Activated CD4-positive, alpha-beta T cell treated with anti-CD3 and anti-CD28 coated beads for 48 hours (primary cell): ENCODE results near the gene TTF2.

Experiments used
- DNase-seq: peaks from one replicate; pipeline ENCODE4 v3.0.0-alpha.2; 2020

TTF2 gene

GRCh38 chr1:117122330-117123025 lies 62.4 kb downstream of the TTF2 start:
- DNase-seq, result no peak

- no peak for DNase-seq
Observed at GRCh38 chr1:117123274-117123673, 63.1 kb downstream of the TTF2 start.

GRCh38 chr1:117124661-117125060 lies 64.5 kb downstream of the TTF2 start:
- no peak for DNase-seq

GRCh38 chr1:117127795-117128194 lies 67.7 kb downstream of the TTF2 start:
- DNase-seq, result no peak

GRCh38 chr1:117128323-117129079 lies 68.4 kb downstream of the TTF2 start:
- DNase-seq, result no peak

GRCh38 chr1:117130526-117130925 lies 70.4 kb downstream of the TTF2 start:
- DNase-seq, result no peak

GRCh38 chr1:117135329-117135728 lies 75.2 kb downstream of the TTF2 start:
- no peak for DNase-seq

- no peak for DNase-seq
Observed at GRCh38 chr1:117136749-117137148, 76.6 kb downstream of the TTF2 start.

GRCh38 chr1:117137281-117137855 lies 77.2 kb downstream of the TTF2 start:
- DNase-seq, result no peak

GRCh38 chr1:117138106-117138505 lies 78.0 kb downstream of the TTF2 start:
- DNase-seq, result no peak

- DNase-seq, result no peak
Observed at GRCh38 chr1:117138561-117138960, 78.4 kb downstream of the TTF2 start.

- no peak for DNase-seq
Observed at GRCh38 chr1:117142200-117142599, 82.1 kb downstream of the TTF2 start.

GRCh38 chr1:117143172-117143571 lies 83.0 kb downstream of the TTF2 start:
- DNase-seq, result no peak

GRCh38 chr1:117143871-117144270 lies 83.7 kb downstream of the TTF2 start:
- DNase-seq, result no peak

- no peak for DNase-seq
Observed at GRCh38 chr1:117146072-117146471, 85.9 kb downstream of the TTF2 start.

GRCh38 chr1:117146575-117147340 lies 86.6 kb downstream of the TTF2 start:
- no peak for DNase-seq

GRCh38 chr1:117147341-117147831 lies 87.3 kb downstream of the TTF2 start:
- DNase-seq, result no peak

- no peak for DNase-seq
Observed at GRCh38 chr1:117147856-117148588, 87.9 kb downstream of the TTF2 start.

- DNase-seq, result no peak
Observed at GRCh38 chr1:117150316-117150715, 90.2 kb downstream of the TTF2 start.

GRCh38 chr1:117151305-117151704 lies 91.2 kb downstream of the TTF2 start:
- peak; percentile 11 for DNase-seq
